ENCODE results near the gene CDC42BPA. TPM values are rescaled to one million over a fixed set of nuclear protein-coding genes. Genes with fewer than 3 reads are reported as not detected.

The CDC42BPA gene
- polyA plus RNA-seq, 1 of the 3 experiments (the other 2 are of a cell fraction) = 6.8 TPM

GRCh38 chr1:227273557-227273956 lies 44.7 kb downstream of the CDC42BPA start:
- no peak overlapping the region for H3K27ac ChIP-seq (ENCODE audit: low read depth in 2 of 2, low read length in 1 of 2)
- WGBS (ENCODE audit: low lambda C conversion rate) = 2% methylated on average over 2 of the region's 2 CpGs
- no peaks in the 10 kb centered on the region for H3K36me3 ChIP-seq (replicated peaks in 1 of 2; ENCODE audit: control insufficient read depth in 1 of 2, insufficient read depth in 2 of 2, low read length in 1 of 2)
- no peaks in the 10 kb centered on the region for H3K9me2 ChIP-seq
- POLR2A ChIA-PET = no interaction called here
- peaks cover 4% of the 10 kb centered on the region; the same call in 1 of the 2 replicates for H3K9me3 ChIP-seq
- TF ChIP-seq CTCF (IDR thresholded peaks at IDR 0.05) (no peak), REST (IDR thresholded peaks at IDR 0.05; ENCODE audit: low read depth, low read length) (peak; percentile 92)
- CTCF ChIA-PET = interaction anchor here (0.9 kb wide), 1 partner anchor 21 kb away, joined by 3 read pairs; no protein-coding TSS in a partner anchor
- H3K9ac ChIP-seq = no peak overlapping the region
- no peak for DNase-seq
- H3K4me2 ChIP-seq = no peak overlapping the region
- H3K4me3 ChIP-seq (ENCODE audit: low read depth in 2 of 2, low read length in 1 of 2) = no peak overlapping the region
- no peak overlapping the region for H2AFZ ChIP-seq (ENCODE audit: low read depth)
- peaks cover 49% of the 10 kb centered on the region for H4K20me1 ChIP-seq (ENCODE audit: insufficient read depth)
- no peaks in the 10 kb centered on the region; a peak in 1 of 4 replicates for H3K4me1 ChIP-seq (ENCODE audit: control insufficient read depth in 1 of 2, insufficient read depth in 2 of 2, low read depth in 1 of 2, low read length in 1 of 2)
- H3K79me2 ChIP-seq (ENCODE audit: insufficient read depth) = peaks cover 93% of the 10 kb centered on the region
- H3F3A ChIP-seq (replicated peaks; ENCODE audit: insufficient read depth) = peaks cover 9% of the 10 kb centered on the region
- no peaks in the 10 kb centered on the region for H3K27me3 ChIP-seq (ENCODE audit: insufficient read depth)

GRCh38 chr1:227272428-227272827 lies 45.9 kb downstream of the CDC42BPA start:
- Histone ChIP-seq H3K9me3 (peaks cover 4% of the 10 kb centered on the region; the same call in 1 of the 2 replicates), H3K4me1 (ENCODE audit: control insufficient read depth in 1 of 2, insufficient read depth in 2 of 2, low read depth in 1 of 2, low read length in 1 of 2) (no peaks in the 10 kb centered on the region; a peak in 1 of 4 replicates), H3K4me2 (no peak overlapping the region), H2AFZ (ENCODE audit: low read depth) (no peak overlapping the region), H3K79me2 (ENCODE audit: insufficient read depth) (peaks cover 90% of the 10 kb centered on the region), H3K9ac (no peak overlapping the region), H3K36me3 (replicated peaks in 1 of 2; ENCODE audit: control insufficient read depth in 1 of 2, insufficient read depth in 2 of 2, low read length in 1 of 2) (no peaks in the 10 kb centered on the region), H3K9me2 (no peaks in the 10 kb centered on the region), H3K27ac (ENCODE audit: low read depth in 2 of 2, low read length in 1 of 2) (no peak overlapping the region), H4K20me1 (ENCODE audit: insufficient read depth) (peaks cover 58% of the 10 kb centered on the region), H3K27me3 (ENCODE audit: insufficient read depth) (no peaks in the 10 kb centered on the region), H3K4me3 (ENCODE audit: low read depth in 2 of 2, low read length in 1 of 2) (no peak overlapping the region), H3F3A (replicated peaks; ENCODE audit: insufficient read depth) (peaks cover 9% of the 10 kb centered on the region)
- ChIA-PET POLR2A (no interaction called here), CTCF (no interaction called here)
- DNase-seq = no peak
- TF ChIP-seq RXRA (IDR thresholded peaks at IDR 0.05; ENCODE audit: borderline replicate concordance, low read depth) = no peak
- TF ChIP-seq RCOR1 (IDR thresholded peaks at IDR 0.05; ENCODE audit: low read length) = no peak
- TF ChIP-seq GABPA (IDR thresholded peaks at IDR 0.05; ENCODE audit: low read depth) = no peak
- TF ChIP-seq NFIC (IDR thresholded peaks at IDR 0.05; ENCODE audit: borderline replicate concordance) = no peak
- no peak for TF ChIP-seq TCF12 (IDR thresholded peaks at IDR 0.05)
- TF ChIP-seq PBX3 (IDR thresholded peaks at IDR 0.05) = no peak
- no peak for TF ChIP-seq CHD2 (IDR thresholded peaks at IDR 0.05; ENCODE audit: low read length, partially characterized antibody)
- TF ChIP-seq ZBTB33 (IDR thresholded peaks at IDR 0.05; ENCODE audit: borderline replicate concordance, low read depth) = no peak
- no peak for TF ChIP-seq GATA2 (CRISPR knock-in tag; IDR thresholded peaks at IDR 0.05)
- TF ChIP-seq NRF1 (IDR thresholded peaks at IDR 0.05; ENCODE audit: low read depth, low read length) = no peak
- TF ChIP-seq FOSL2 (IDR thresholded peaks at IDR 0.05; ENCODE audit: borderline replicate concordance, low read depth) = no peak
- TF ChIP-seq CTCF (IDR thresholded peaks at IDR 0.05) = no peak
- TF ChIP-seq MXI1 (IDR thresholded peaks at IDR 0.05; ENCODE audit: low read depth, low read length) = no peak
- TF ChIP-seq TAF1 (IDR thresholded peaks at IDR 0.05; ENCODE audit: borderline replicate concordance, low read depth, low read length) = no peak
- TF ChIP-seq MEF2A (IDR thresholded peaks at IDR 0.05; ENCODE audit: borderline replicate concordance, low read depth) = no peak
